Spleen (tissue), 11 donors: Measurements from ENCODE around the gene SYNCRIP. TPM values are rescaled to one million over a fixed set of nuclear protein-coding genes. Genes with fewer than 3 reads are reported as not detected.

Experiments
- DNase-seq: peaks from one replicate; pipeline ENCODE4 v3.0.0-alpha.2; 2020
- H3K27ac ChIP-seq, 8 donors: fragments of 200-600 bp; sonication (generic) in 7 of 8; 1 replicate in 4 of 8; 2 replicates in 4 of 8; pipeline versions ENCODE4 v1.5.0 to v1.8.0; 2016 to 2021; ENCODE audit warnings: inconsistent platforms in 4 of 8, mild to moderate bottlenecking in 4 of 8, moderate library complexity in 1 of 8
- H3K27me3 ChIP-seq, 7 donors: fragments of 200-600 bp; sonication (generic) in 6 of 7; replicated peaks in 1 of 7; 1 replicate in 4 of 7; 2 replicates in 3 of 7; pipeline versions ENCODE4 v1.5.0 to v1.8.0; 2016 to 2021; ENCODE audit warnings: inconsistent platforms in 3 of 7, mild to moderate bottlenecking in 1 of 7
- H3K36me3 ChIP-seq, 6 donors: fragments of 200-600 bp; sonication (generic) in 5 of 6; 1 replicate in 4 of 6; 2 replicates in 2 of 6; pipeline versions ENCODE4 v1.5.0 to v1.8.0; 2016 to 2021; ENCODE audit warnings: inconsistent platforms in 2 of 6
- H3K4me1 ChIP-seq, 6 donors: fragments of 200-600 bp; sonication (generic) in 5 of 6; 1 replicate in 3 of 6; 2 replicates in 3 of 6; pipeline versions ENCODE4 v1.5.0 to v1.8.0; 2016 to 2021; ENCODE audit warnings: inconsistent platforms in 3 of 6
- H3K4me3 ChIP-seq, 8 donors: fragments of 200-600 bp; sonication (generic) in 7 of 8; 1 replicate in 4 of 8; 2 replicates in 4 of 8; pipeline versions ENCODE4 v1.5.0 to v1.8.0; 2016 to 2021; ENCODE audit warnings: inconsistent platforms in 4 of 8, mild to moderate bottlenecking in 4 of 8, moderate library complexity in 2 of 8
- H3K9me3 ChIP-seq, 8 donors: fragments of 200-600 bp; sonication (generic) in 7 of 8; 1 replicate in 4 of 8; 2 replicates in 4 of 8; pipeline versions ENCODE4 v1.5.0 to v1.8.0; 2016 to 2021; ENCODE audit warnings: inconsistent platforms in 4 of 8
- POLR2A ChIP-seq, 3 donors: fragments of 450-650 bp; IDR thresholded peaks; one replicate each; pipeline ENCODE4 v1.5.1; 2017; ENCODE audit warnings: antibody characterized with exemption in 3 of 3, mild to moderate bottlenecking in 1 of 3
- POLR2AphosphoS5 ChIP-seq, 3 donors: sonication (generic); formaldehyde crosslinking; IDR thresholded peaks; one replicate each; pipeline ENCODE4 v1.5.1; 2017; ENCODE audit warnings: antibody characterized with exemption in 3 of 3
- WGBS, 5 donors: extraction: QIAGEN DNeasy Blood & Tissue Kit in 3 of 5; methylation state at CpG; one replicate each; pipeline versions ENCODE4 v1.1.5 to v1.1.7; 2013 to 2018; 5-methylcytosine and 5-hydroxymethylcytosine counted together
- intact Hi-C: fragments of 100-400 bp; cut with DNase I; formaldehyde crosslinking; loops from one replicate; pipeline ENCODE4 v1.15.0; 2023; ENCODE audit warnings: low total_unique reads
- polyA plus RNA-seq, 3 donors: library from polyadenylated mRNA; stranded (reverse); fragments of 200-250 nt; gene quantifications; one replicate each; pipeline ENCODE4 v1.2.1, GENCODE V29; 2013
- total RNA-seq, 7 donors: library from RNA; depleted of rRNA in 3 of 7; stranded (reverse); fragments of >200 nt in 3 of 7; fragmentation: NEBNext Ultra II Directional in 4 of 7; extraction: Animal tissue kit (Norgen Biotek cat#: 25700) in 4 of 7; gene quantifications; one replicate each; pipeline versions ENCODE4 v1.1.0 to v1.2.1, GENCODE V29; 2016 to 2021
- TF ChIP-seq, protein P1 (sequence below), 11 experiments: fragments of 200-600 bp in 7 of 11; fragments of 450-650 bp in 4 of 11; sonication (generic) in 4 of 11; IDR thresholded peaks in 8 of 11; conservative IDR thresholded peaks in 3 of 11; 1 replicate in 7 of 11; 2 replicates in 4 of 11; pipeline versions ENCODE4 v1.4.0 to v1.8.0; 2016 to 2021; ENCODE audit warnings: antibody characterized with exemption in 11 of 11, inconsistent platforms in 4 of 11, mild to moderate bottlenecking in 1 of 11
- donor health status: healthy with polysubstance abuse.
- donor health status: DM: no; HTN: no; CAD: no; lungs with moderate emphysema.
- donor health status: DM: no; HTN: no; CAD: no.
- donor health status: Bipolar disorder and iron deficiency.
- donor health status: healthy.
- donor health status: DM: no; HTN: no; CAD: no.
- donor health status: DM: yes; HTN: yes; CAD: no.

SYNCRIP gene
- total and polyA plus RNA-seq, 10 donors = 21.2 to 92.1 (median 69.2) TPM

DNA sequence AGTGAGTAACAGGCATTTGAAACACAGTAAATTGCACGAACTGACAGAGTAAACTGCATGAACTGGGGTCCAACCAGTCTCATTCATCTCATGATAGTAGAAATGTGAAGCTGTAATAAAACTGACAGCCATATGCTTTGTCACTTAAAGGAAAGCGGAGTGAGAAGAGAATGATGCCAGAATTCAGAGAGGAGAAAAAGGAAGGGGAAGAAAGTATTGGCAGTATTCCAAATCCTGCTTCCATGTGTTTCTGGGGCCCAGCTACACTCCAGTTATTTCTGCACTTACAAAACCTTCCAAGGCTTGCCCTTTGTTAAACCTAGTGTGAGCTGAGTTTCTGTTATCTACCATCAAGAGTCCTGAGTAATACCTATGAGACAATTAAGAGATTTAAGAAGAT lies 66.2 kb downstream of the SYNCRIP start:
- Histone ChIP-seq H3K4me1 (peaks cover 4 to 65% (median 15%) of the 10 kb centered on the region in 6 donors), H3K27me3 (no peaks in the 10 kb centered on the region), H3K36me3 (peaks cover 0 to 49% (median 10%) of the 10 kb centered on the region in 6 donors), H3K27ac (no peak overlapping the region), H3K9me3 (peaks cover 0 to 4% (median under 1%) of the 10 kb centered on the region in 8 donors), H3K4me3 (no peak overlapping the region)
- TF ChIP-seq, protein P1, sequence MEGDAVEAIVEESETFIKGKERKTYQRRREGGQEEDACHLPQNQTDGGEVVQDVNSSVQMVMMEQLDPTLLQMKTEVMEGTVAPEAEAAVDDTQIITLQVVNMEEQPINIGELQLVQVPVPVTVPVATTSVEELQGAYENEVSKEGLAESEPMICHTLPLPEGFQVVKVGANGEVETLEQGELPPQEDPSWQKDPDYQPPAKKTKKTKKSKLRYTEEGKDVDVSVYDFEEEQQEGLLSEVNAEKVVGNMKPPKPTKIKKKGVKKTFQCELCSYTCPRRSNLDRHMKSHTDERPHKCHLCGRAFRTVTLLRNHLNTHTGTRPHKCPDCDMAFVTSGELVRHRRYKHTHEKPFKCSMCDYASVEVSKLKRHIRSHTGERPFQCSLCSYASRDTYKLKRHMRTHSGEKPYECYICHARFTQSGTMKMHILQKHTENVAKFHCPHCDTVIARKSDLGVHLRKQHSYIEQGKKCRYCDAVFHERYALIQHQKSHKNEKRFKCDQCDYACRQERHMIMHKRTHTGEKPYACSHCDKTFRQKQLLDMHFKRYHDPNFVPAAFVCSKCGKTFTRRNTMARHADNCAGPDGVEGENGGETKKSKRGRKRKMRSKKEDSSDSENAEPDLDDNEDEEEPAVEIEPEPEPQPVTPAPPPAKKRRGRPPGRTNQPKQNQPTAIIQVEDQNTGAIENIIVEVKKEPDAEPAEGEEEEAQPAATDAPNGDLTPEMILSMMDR (IDR thresholded peaks at IDR 0.05 in 8 of 11, conservative IDR thresholded peaks at IDR 0.05 in 3 of 11) = no peak
- TF ChIP-seq POLR2AphosphoS5 (IDR thresholded peaks at IDR 0.05) (no peak), POLR2A (IDR thresholded peaks at IDR 0.05) (no peak)
- 63 to 77% (median 69%) methylated on average over 2 of the region's 2 CpGs for WGBS, 5 donors
- intact Hi-C loops = no loop called here
- DNase-seq = no peak

DNA sequence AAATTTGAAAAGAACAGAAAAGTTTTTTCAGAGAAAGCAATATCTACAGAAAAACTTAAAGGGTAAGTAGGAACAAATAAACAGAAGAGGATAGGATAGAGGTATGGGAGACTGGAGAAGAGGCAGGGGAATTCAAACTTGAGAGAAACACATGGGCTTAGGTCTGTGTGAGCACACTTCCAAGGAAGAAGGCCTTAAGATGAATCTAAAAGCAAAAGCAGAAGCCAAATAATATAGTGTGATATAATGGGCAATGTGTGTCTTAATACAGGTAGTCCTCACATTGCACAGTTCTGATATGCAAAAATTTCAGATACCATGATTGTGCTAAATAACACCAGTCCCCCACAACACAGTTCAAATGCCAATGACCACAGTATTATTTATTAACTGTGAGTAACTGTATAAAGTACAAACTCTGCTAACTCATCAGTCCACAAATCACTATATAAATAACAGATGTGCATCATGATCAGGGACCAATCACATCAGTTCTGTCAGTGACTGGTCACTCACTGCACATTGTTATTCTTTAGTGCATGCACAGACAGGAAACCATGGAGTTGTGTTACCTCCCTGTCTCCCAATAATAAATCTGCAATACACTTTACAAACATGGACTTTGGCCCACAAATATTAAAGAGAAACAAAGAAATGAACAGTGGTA lies 67.6 kb downstream of the SYNCRIP start:
- Histone ChIP-seq H3K4me1 (peaks cover 0 to 54% (median 14%) of the 10 kb centered on the region in 6 donors), H3K27ac (no peak overlapping the region), H3K27me3 (no peaks in the 10 kb centered on the region), H3K4me3 (no peak overlapping the region), H3K36me3 (peaks cover 0 to 52% (median 19%) of the 10 kb centered on the region in 6 donors), H3K9me3 (no peaks in the 10 kb centered on the region)
- intact Hi-C loops = no loop called here
- no peak for DNase-seq
- TF ChIP-seq POLR2AphosphoS5 (IDR thresholded peaks at IDR 0.05) = no peak
- TF ChIP-seq POLR2A (IDR thresholded peaks at IDR 0.05) = no peak
- TF ChIP-seq, protein P1 (IDR thresholded peaks at IDR 0.05 in 8 of 11, conservative IDR thresholded peaks at IDR 0.05 in 3 of 11) = no peak

DNA sequence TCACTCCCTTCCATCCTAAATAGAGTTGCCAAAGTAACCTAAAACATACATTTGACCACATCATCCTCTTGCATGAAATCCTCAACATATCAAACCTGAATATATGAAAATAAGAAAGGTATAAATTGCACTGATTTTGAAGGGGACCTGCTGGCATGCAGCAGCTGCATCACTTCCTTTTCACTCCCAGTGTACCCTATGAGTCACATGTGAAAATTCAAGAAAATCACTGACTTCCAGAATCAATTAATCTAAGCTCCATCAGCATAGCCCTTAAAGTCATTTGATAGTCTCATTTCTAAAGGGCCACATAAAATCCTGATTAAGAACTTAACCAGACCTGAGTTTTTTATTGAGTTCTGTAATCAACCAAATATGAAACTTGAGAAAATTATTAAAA lies 73.4 kb downstream of the SYNCRIP start:
- no peaks in the 10 kb centered on the region for H3K27me3 ChIP-seq
- intact Hi-C loops = no loop called here
- no peak overlapping the region for H3K27ac ChIP-seq
- TF ChIP-seq POLR2AphosphoS5 (IDR thresholded peaks at IDR 0.05) (no peak), POLR2A (IDR thresholded peaks at IDR 0.05) (no peak)
- TF ChIP-seq, protein P1 (IDR thresholded peaks at IDR 0.05 in 8 of 11, conservative IDR thresholded peaks at IDR 0.05 in 3 of 11) = no peak
- no peaks in the 10 kb centered on the region for H3K9me3 ChIP-seq
- no peak for DNase-seq
- H3K4me3 ChIP-seq = no peak overlapping the region
- peaks cover 0 to 89% (median 26%) of the 10 kb centered on the region in 6 donors for H3K36me3 ChIP-seq
- H3K4me1 ChIP-seq = peaks cover 0 to 11% (median 0%) of the 10 kb centered on the region in 6 donors

DNA sequence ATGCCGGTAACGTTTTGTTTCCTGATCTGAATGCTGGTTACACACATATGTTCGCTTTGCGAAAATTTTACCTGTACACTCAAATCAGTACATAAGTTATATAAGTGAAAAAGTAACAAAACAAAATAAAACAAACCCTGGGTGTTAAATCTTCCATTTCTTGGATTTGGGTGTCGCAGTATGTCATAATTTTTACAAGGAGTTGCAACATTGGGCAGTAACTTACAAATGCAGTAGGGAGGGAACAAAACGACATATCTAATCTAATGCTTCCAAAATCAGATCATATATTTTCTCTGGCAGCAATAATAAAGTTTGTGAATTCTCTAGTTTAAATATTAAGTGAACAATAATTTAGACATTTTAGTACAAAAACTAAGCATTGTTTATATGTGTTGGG lies 74.3 kb downstream of the SYNCRIP start:
- H3K36me3 ChIP-seq = peaks cover 0 to 96% (median 29%) of the 10 kb centered on the region in 6 donors

More for the DNA sequence above, 74.3 kb downstream of the SYNCRIP start:
- 79 to 93% (median 88%) methylated on average over 6 of the region's 6 CpGs for WGBS, 5 donors
- H3K27me3 ChIP-seq = no peaks in the 10 kb centered on the region
- TF ChIP-seq POLR2A (IDR thresholded peaks at IDR 0.05) = no peak
- TF ChIP-seq POLR2AphosphoS5 (IDR thresholded peaks at IDR 0.05) = no peak
- TF ChIP-seq, protein P1 (IDR thresholded peaks at IDR 0.05 in 8 of 11, conservative IDR thresholded peaks at IDR 0.05 in 3 of 11) = no peak
- intact Hi-C loops = no loop called here
- no peak for DNase-seq
- H3K9me3 ChIP-seq = no peaks in the 10 kb centered on the region
- H3K4me1 ChIP-seq = peaks cover 0 to 11% (median 0%) of the 10 kb centered on the region in 6 donors
- no peak overlapping the region for H3K4me3 ChIP-seq
- H3K27ac ChIP-seq = no peak overlapping the region
